Trophoblast cell (in vitro differentiated cells and primary cell): ENCODE results near the gene ARHGAP26.

Experiments
- DNase-seq, 2 donors: peaks; one replicate each; pipeline ENCODE4 v3.0.0-alpha.2; 2016
- H2AFZ ChIP-seq: 2 replicates; pipeline ENCODE4 v1.6.1; 2013; ENCODE audit warnings: low read length, moderate library complexity, mild to moderate bottlenecking; ENCODE audit not compliant: insufficient read depth, poor library complexity
- H2AK5ac ChIP-seq: 2 replicates; pipeline ENCODE4 v1.6.1; 2013; ENCODE audit warnings: mild to moderate bottlenecking, low read length
- H2BK120ac ChIP-seq: 2 replicates; pipeline ENCODE4 v1.6.1; 2013; ENCODE audit warnings: low read length, mild to moderate bottlenecking, moderate library complexity; ENCODE audit not compliant: insufficient read depth, poor library complexity
- H2BK12ac ChIP-seq: 2 replicates; pipeline ENCODE4 v1.6.1; 2013; ENCODE audit warnings: mild to moderate bottlenecking, low read length, moderate library complexity
- H2BK5ac ChIP-seq: 2 replicates; pipeline ENCODE4 v1.6.1; 2013; ENCODE audit warnings: low read length, low read depth, moderate library complexity, mild to moderate bottlenecking; ENCODE audit not compliant: poor library complexity
- H3K14ac ChIP-seq: 2 replicates; pipeline ENCODE4 v1.6.1; 2013; ENCODE audit warnings: mild to moderate bottlenecking, low read length
- H3K18ac ChIP-seq: 2 replicates; pipeline ENCODE4 v1.6.1; 2013; ENCODE audit warnings: mild to moderate bottlenecking, low read length
- H3K23ac ChIP-seq: 2 replicates; pipeline ENCODE4 v1.6.1; 2013; ENCODE audit warnings: low read length
- H3K27ac ChIP-seq: 2 replicates; pipeline ENCODE4 v1.5.1; 2013; ENCODE audit warnings: low read depth, mild to moderate bottlenecking, inconsistent platforms, low read length, moderate library complexity
- H3K27me3 ChIP-seq: 2 replicates; pipeline ENCODE4 v1.6.1; 2013; ENCODE audit warnings: inconsistent platforms, mild to moderate bottlenecking, low read length, moderate library complexity; ENCODE audit not compliant: insufficient read depth
- H3K36me3 ChIP-seq, 2 experiments: 1 replicate in 1 of 2; 2 replicates in 1 of 2; pipeline ENCODE4 v1.6.1; 2013; ENCODE audit warnings: low read length in 2 of 2, mild to moderate bottlenecking in 2 of 2, moderate library complexity in 1 of 2; ENCODE audit not compliant: insufficient read depth in 2 of 2, control insufficient read depth in 1 of 2
- H3K4ac ChIP-seq: 2 replicates; pipeline ENCODE4 v1.6.1; 2013; ENCODE audit warnings: low read depth, mild to moderate bottlenecking, low read length, moderate library complexity
- H3K4me1 ChIP-seq, 2 experiments: 1 replicate in 1 of 2; 2 replicates in 1 of 2; pipeline ENCODE4 v1.6.1; 2013; ENCODE audit warnings: low read length in 2 of 2, mild to moderate bottlenecking in 2 of 2, moderate library complexity in 1 of 2; ENCODE audit not compliant: insufficient read depth in 2 of 2, control insufficient read depth in 1 of 2
- H3K4me2 ChIP-seq: 2 replicates; pipeline ENCODE4 v1.6.1; 2013; ENCODE audit warnings: inconsistent platforms, mild to moderate bottlenecking, low read length, moderate library complexity
- H3K4me3 ChIP-seq: 2 replicates; pipeline ENCODE4 v1.5.1; 2013; ENCODE audit warnings: mild to moderate bottlenecking, low read depth, low read length, inconsistent platforms
- H3K79me1 ChIP-seq: one replicate; pipeline ENCODE4 v1.6.1; 2013; ENCODE audit warnings: low read length
- H3K79me2 ChIP-seq: 2 replicates; pipeline ENCODE4 v1.6.1; 2013; ENCODE audit warnings: low read length, mild to moderate bottlenecking; ENCODE audit not compliant: control insufficient read depth, insufficient read depth, poor library complexity
- H3K9ac ChIP-seq: 2 replicates; pipeline ENCODE4 v1.6.1; 2013; ENCODE audit warnings: mild to moderate bottlenecking, low read length
- H3K9me3 ChIP-seq: 2 replicates; pipeline ENCODE4 v1.6.1; 2013; ENCODE audit warnings: low read depth, mild to moderate bottlenecking, control low read depth, inconsistent platforms, low read length; ENCODE audit not compliant: insufficient read depth
- H4K12ac ChIP-seq: 2 replicates; pipeline ENCODE4 v1.6.1; 2013; ENCODE audit warnings: low read depth, mild to moderate bottlenecking, low read length, moderate library complexity
- H4K8ac ChIP-seq: 2 replicates; pipeline ENCODE4 v1.6.1; 2013; ENCODE audit warnings: low read depth, mild to moderate bottlenecking, low read length, moderate library complexity
- H4K91ac ChIP-seq: one replicate; pipeline ENCODE4 v1.6.1; 2013; ENCODE audit warnings: low read depth, mild to moderate bottlenecking, low read length, moderate library complexity
- WGBS: extraction: QIAGEN DNeasy Blood & Tissue Kit; methylation state at CpG from one replicate; pipeline ENCODE4 v1.1.7; 2013; ENCODE audit warnings: missing lambda C conversion rate; ENCODE audit not compliant: insufficient read length, insufficient coverage; ENCODE audit errors: extremely low coverage; 5-methylcytosine and 5-hydroxymethylcytosine counted together

The ARHGAP26 gene

DNA sequence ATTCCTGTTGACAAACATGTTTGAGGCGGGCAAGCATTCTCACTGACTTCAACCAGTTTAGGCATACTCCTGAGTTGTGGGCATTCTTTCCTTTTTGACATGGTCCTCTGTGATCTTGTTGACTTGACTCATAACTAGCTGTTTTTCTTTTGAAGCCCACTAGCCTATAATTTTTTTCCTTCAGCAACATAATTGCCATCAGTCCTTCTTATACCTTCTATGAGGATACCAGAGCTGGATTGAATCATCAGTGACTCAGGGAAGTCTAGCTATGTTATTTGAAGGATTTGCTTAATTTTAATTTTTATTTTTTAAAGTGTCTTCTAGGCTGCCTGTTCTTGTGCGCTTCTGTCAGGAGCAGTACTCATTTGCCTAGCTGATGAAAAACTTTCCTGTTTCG, 373.8 kb downstream of the ARHGAP26 start:
- no peak overlapping the region for H2BK5ac ChIP-seq
- no peak overlapping the region for H2BK120ac ChIP-seq
- no peak overlapping the region for H2AFZ ChIP-seq
- no peak overlapping the region for H3K18ac ChIP-seq
- H3K9ac ChIP-seq = no peak overlapping the region
- H2BK12ac ChIP-seq = no peak overlapping the region
- no peak overlapping the region for H4K8ac ChIP-seq
- peaks cover 0 to 3% of the 10 kb centered on the region in 2 experiments for H3K4me1 ChIP-seq
- DNase-seq = no peak
- no peak overlapping the region for H3K27ac ChIP-seq
- no peaks in the 10 kb centered on the region for H3K79me2 ChIP-seq
- no peak overlapping the region for H4K91ac ChIP-seq
- H3K36me3 ChIP-seq = no peaks in the 10 kb centered on the region
- whole genome bisulfite sequencing = no CpG with 5 or more reads among the region's 3 CpGs
- no peaks in the 10 kb centered on the region for H3K27me3 ChIP-seq
- no peak overlapping the region for H3K4me3 ChIP-seq
- H3K9me3 ChIP-seq = no peaks in the 10 kb centered on the region
- no peak overlapping the region for H4K12ac ChIP-seq
- H3K14ac ChIP-seq = no peak overlapping the region
- no peak overlapping the region for H2AK5ac ChIP-seq
- H3K4me2 ChIP-seq = no peak overlapping the region
- no peaks in the 10 kb centered on the region for H3K79me1 ChIP-seq
- H3K4ac ChIP-seq = no peak overlapping the region
- no peak overlapping the region for H3K23ac ChIP-seq

GRCh38 chr5:143145243-143146160, 375.3 kb downstream of the ARHGAP26 start:
- no peak overlapping the region for H3K4me2 ChIP-seq
- H2BK5ac ChIP-seq = no peak overlapping the region
- no peak overlapping the region for H3K18ac ChIP-seq
- no peak overlapping the region for H4K8ac ChIP-seq
- no peak overlapping the region for H4K12ac ChIP-seq
- no CpG with 5 or more reads among the region's 9 CpGs for WGBS
- no peak overlapping the region for H3K14ac ChIP-seq
- H3K27me3 ChIP-seq = no peaks in the 10 kb centered on the region
- no peak overlapping the region for H3K4ac ChIP-seq
- H2AFZ ChIP-seq = no peak overlapping the region
- no peaks in the 10 kb centered on the region for H3K9me3 ChIP-seq
- H4K91ac ChIP-seq = no peak overlapping the region
- no peaks in the 10 kb centered on the region for H3K36me3 ChIP-seq
- H2AK5ac ChIP-seq = no peak overlapping the region
- H3K79me1 ChIP-seq = no peaks in the 10 kb centered on the region
- H2BK12ac ChIP-seq = no peak overlapping the region
- no peak overlapping the region for H3K23ac ChIP-seq
- H3K79me2 ChIP-seq = no peaks in the 10 kb centered on the region
- no peak overlapping the region for H2BK120ac ChIP-seq
- no peak overlapping the region for H3K4me3 ChIP-seq
- H3K9ac ChIP-seq = no peak overlapping the region
- no peak overlapping the region for H3K27ac ChIP-seq
- no peaks in the 10 kb centered on the region for H3K4me1 ChIP-seq
- no peak for DNase-seq

DNA sequence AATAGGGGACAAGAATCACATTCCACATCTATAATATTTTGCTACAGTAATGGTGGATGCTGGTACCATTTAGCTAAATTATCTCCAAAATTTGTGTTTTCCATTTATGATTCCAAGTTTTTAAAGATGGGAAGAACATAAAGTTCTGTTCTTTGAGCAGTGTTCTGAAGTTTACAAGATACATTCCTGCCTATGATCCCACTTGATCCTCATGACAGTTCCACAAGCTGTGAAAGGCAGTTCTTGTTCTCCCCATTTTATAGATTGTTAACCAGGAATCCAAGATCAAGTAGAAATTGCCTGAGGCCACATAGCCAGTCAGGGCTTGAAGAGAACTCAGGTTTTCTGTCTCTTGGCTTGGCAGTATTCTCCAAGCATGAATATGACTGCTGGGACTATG, 376.0 kb downstream of the ARHGAP26 start:
- no peak overlapping the region for H3K18ac ChIP-seq
- H3K14ac ChIP-seq = no peak overlapping the region
- no peak for DNase-seq
- H3K79me1 ChIP-seq = no peaks in the 10 kb centered on the region
- H3K4me2 ChIP-seq = no peak overlapping the region
- H3K9ac ChIP-seq = no peak overlapping the region
- H3K27me3 ChIP-seq = no peaks in the 10 kb centered on the region
- H3K36me3 ChIP-seq = no peaks in the 10 kb centered on the region
- H3K4me1 ChIP-seq = no peaks in the 10 kb centered on the region
- no peak overlapping the region for H3K4me3 ChIP-seq
- H4K91ac ChIP-seq = no peak overlapping the region
- no peak overlapping the region for H2BK12ac ChIP-seq
- no peak overlapping the region for H4K12ac ChIP-seq
- H3K23ac ChIP-seq = no peak overlapping the region
- H2AK5ac ChIP-seq = no peak overlapping the region
- H3K79me2 ChIP-seq = no peaks in the 10 kb centered on the region
- no peak overlapping the region for H2AFZ ChIP-seq
- H3K9me3 ChIP-seq = no peaks in the 10 kb centered on the region
- H3K4ac ChIP-seq = no peak overlapping the region
- H3K27ac ChIP-seq = no peak overlapping the region
- H4K8ac ChIP-seq = no peak overlapping the region
- H2BK120ac ChIP-seq = no peak overlapping the region
- H2BK5ac ChIP-seq = no peak overlapping the region

DNA sequence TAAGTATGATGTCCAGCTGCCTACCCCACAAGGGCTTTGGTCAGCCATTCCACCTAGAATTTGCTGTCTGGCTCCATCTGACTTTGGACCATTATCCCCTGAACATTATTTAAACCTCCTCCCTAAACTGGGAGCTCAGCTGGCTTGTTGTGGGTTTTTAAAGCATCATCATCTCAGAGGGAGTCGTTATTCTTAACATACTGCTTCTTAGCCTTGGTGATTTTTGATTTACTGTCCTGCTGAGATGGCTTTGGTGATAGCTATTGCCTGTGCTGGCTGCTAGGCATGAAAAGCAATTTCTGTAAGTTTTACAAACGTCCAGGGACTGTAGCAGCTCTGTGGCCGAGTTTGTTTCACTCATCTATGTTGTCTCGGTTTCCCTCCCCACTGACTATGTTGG, 377.2 kb downstream of the ARHGAP26 start:
- H4K91ac ChIP-seq = no peak overlapping the region
- no peak overlapping the region for H2BK5ac ChIP-seq
- no peak overlapping the region for H3K18ac ChIP-seq
- H2AK5ac ChIP-seq = no peak overlapping the region
- H4K12ac ChIP-seq = no peak overlapping the region
- no peaks in the 10 kb centered on the region for H3K9me3 ChIP-seq
- H3K36me3 ChIP-seq = no peaks in the 10 kb centered on the region
- H4K8ac ChIP-seq = no peak overlapping the region
- H3K27me3 ChIP-seq = no peaks in the 10 kb centered on the region
- H3K14ac ChIP-seq = no peak overlapping the region
- WGBS = no CpG with 5 or more reads among the region's 4 CpGs
- H2BK120ac ChIP-seq = no peak overlapping the region
- H3K4ac ChIP-seq = no peak overlapping the region
- no peak overlapping the region for H3K9ac ChIP-seq
- no peak overlapping the region for H2BK12ac ChIP-seq
- no peaks in the 10 kb centered on the region for H3K79me2 ChIP-seq
- no peak overlapping the region for H3K4me3 ChIP-seq
- H3K4me1 ChIP-seq = no peaks in the 10 kb centered on the region
- no peak overlapping the region for H3K23ac ChIP-seq
- DNase-seq = no peak
- H3K4me2 ChIP-seq = no peak overlapping the region
- H2AFZ ChIP-seq = no peak overlapping the region
- no peak overlapping the region for H3K27ac ChIP-seq
- no peaks in the 10 kb centered on the region for H3K79me1 ChIP-seq
